ENCODE measurements around the gene DPYSL4. TPM values are rescaled to one million over a fixed set of nuclear protein-coding genes. Genes with fewer than 3 reads are reported as not detected.

Gene DPYSL4
- total RNA-seq, 1 donor from 2014 or later = 0.53 TPM

DNA sequence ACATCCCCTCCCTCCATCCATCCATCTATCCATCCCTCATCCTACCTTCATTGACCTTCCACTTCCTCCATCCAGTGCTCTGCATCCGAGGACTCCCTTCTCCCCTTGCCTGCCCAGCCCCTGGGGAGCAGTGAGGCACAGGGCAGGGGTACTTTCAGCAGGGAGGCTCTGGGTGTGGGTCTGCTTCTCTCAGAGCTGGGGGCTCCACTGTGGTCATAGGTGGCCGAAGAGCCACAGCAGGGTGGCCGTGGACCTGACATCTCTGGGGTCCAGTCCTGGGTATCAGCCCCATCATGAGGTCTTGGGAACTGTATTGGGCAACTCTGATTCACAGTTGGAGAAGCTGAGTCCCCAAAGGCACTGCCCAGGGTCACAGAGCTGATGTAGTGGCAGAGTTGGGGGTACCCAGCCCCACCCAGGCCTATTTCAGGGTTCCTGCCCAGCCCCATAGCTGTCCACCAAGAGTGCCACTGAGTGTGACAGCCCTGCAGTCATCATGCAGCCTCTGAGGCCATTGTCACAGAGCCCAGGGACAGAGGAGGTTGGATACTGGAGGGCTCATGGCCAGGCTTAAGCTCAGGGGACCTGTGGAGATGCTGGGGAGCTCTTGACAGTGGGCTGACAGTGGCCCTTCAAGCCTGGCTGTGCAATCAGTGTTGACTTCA lies 35.3 kb upstream of the DPYSL4 start:
- intact Hi-C loops (cut with micrococcal nuclease) = no loop called here

DNA sequence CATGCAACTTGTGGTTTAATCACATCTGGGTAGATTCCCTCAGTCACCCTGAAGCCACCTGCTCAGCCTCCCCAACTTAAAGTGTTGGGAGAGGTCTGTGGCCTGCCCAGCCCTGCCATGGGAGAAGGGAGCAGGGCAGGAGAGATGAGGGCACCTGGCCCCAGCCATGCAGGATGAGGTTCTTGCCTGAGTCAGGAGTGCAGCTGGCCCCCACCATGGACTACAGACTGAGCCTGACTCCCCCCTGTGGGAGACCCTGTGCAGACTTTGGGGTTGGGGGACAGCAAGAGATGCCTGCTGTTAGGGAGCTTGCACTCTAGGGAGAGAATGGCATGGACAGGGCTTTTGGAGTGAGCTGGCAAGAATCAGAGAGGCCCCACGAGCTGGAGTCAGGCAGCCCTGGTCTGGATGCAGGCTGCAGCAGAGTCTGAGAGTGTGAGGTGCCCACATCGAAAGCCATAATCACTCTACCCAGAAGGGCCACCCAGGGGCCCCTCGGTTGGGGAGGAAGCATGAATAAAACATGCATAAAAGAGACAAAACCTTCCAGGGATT lies 34.7 kb upstream of the DPYSL4 start:
- Mint-ChIP-seq H3K4me3 (no peak overlapping the region), H3K27me3 (no peaks in the 10 kb centered on the region), H3K27ac (no peak overlapping the region), H3K4me1 (no peaks in the 10 kb centered on the region), H3K36me3 (ENCODE audit: low read depth) (no peaks in the 10 kb centered on the region), H3K9me3 (no peaks in the 10 kb centered on the region)
- no peak for ATAC-seq (ENCODE audit: low read depth)
- ChIA-PET POLR2A (no interaction called here), CTCF (interaction anchor here (1.3 kb wide), 1 partner anchor 9 kb away, joined by 3 read pairs; no protein-coding TSS in a partner anchor)
- intact Hi-C loops (cut with micrococcal nuclease) = no loop called here
- TF ChIP-seq, protein P1, sequence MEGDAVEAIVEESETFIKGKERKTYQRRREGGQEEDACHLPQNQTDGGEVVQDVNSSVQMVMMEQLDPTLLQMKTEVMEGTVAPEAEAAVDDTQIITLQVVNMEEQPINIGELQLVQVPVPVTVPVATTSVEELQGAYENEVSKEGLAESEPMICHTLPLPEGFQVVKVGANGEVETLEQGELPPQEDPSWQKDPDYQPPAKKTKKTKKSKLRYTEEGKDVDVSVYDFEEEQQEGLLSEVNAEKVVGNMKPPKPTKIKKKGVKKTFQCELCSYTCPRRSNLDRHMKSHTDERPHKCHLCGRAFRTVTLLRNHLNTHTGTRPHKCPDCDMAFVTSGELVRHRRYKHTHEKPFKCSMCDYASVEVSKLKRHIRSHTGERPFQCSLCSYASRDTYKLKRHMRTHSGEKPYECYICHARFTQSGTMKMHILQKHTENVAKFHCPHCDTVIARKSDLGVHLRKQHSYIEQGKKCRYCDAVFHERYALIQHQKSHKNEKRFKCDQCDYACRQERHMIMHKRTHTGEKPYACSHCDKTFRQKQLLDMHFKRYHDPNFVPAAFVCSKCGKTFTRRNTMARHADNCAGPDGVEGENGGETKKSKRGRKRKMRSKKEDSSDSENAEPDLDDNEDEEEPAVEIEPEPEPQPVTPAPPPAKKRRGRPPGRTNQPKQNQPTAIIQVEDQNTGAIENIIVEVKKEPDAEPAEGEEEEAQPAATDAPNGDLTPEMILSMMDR (IDR thresholded peaks at IDR 0.05) = no peak
- no peak for DNase-seq

More for the DNA sequence above, 35.3 kb upstream of the DPYSL4 start:
- ATAC-seq (ENCODE audit: low read depth) (no peak), DNase-seq (no peak)
- H3K27me3 Mint-ChIP-seq = no peaks in the 10 kb centered on the region
- no peaks in the 10 kb centered on the region for H3K36me3 Mint-ChIP-seq (ENCODE audit: low read depth)
- no peaks in the 10 kb centered on the region for H3K4me1 Mint-ChIP-seq
- CTCF ChIA-PET = no interaction called here
- no peak overlapping the region for H3K4me3 Mint-ChIP-seq
- H3K9me3 Mint-ChIP-seq = no peaks in the 10 kb centered on the region
- H3K27ac Mint-ChIP-seq = no peak overlapping the region
- POLR2A ChIA-PET = no interaction called here
- TF ChIP-seq, protein P1 (IDR thresholded peaks at IDR 0.05) = no peak

DNA sequence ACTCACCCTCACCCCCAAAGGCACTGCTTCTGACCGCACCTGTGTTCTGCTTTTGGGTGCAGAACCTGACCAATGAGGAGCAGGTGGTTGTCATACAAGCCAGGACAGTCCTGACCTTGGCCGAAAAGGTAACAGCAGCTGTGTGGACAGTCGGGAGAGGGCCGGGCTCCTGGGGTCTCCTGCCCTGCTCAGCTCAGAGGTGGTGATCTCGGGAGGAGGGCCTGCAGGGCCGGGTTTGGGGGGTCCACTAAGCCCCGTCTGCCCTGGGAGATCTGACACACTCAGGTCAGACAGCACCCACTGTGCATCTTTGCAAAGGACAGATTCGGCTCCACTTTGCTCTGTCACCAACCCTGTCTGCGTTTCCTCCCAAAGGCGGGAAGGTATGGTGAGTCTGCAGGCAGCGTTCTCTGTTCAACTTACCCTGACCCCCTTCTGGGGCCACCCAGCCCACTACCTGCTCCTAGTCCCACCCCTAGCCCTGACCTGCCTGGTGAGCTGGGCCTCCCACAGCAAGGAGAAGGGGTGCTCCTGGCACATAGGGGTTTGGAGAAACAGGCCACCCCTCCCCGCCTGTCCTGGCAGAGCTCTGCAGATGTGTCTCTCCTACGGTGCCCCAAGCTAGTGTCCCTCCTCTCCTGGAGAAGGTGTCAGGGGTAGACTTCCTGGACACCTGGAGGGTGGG lies 33.7 kb upstream of the DPYSL4 start:
- no peak overlapping the region for H3K27ac Mint-ChIP-seq
- H3K4me3 Mint-ChIP-seq = no peak overlapping the region
- TF ChIP-seq, protein P1 (IDR thresholded peaks at IDR 0.05) = no peak
- H3K9me3 Mint-ChIP-seq = no peaks in the 10 kb centered on the region
- POLR2A ChIA-PET = no interaction called here
- no peaks in the 10 kb centered on the region for H3K27me3 Mint-ChIP-seq
- no peak for DNase-seq
- no peaks in the 10 kb centered on the region for H3K4me1 Mint-ChIP-seq
- intact Hi-C loops (cut with micrococcal nuclease) = no loop called here
- no peak for ATAC-seq (ENCODE audit: low read depth)
- CTCF ChIA-PET = interaction anchor here (1.3 kb wide), 1 partner anchor 10 kb away, joined by 3 read pairs; no protein-coding TSS in a partner anchor
- H3K36me3 Mint-ChIP-seq (ENCODE audit: low read depth) = no peaks in the 10 kb centered on the region

DNA sequence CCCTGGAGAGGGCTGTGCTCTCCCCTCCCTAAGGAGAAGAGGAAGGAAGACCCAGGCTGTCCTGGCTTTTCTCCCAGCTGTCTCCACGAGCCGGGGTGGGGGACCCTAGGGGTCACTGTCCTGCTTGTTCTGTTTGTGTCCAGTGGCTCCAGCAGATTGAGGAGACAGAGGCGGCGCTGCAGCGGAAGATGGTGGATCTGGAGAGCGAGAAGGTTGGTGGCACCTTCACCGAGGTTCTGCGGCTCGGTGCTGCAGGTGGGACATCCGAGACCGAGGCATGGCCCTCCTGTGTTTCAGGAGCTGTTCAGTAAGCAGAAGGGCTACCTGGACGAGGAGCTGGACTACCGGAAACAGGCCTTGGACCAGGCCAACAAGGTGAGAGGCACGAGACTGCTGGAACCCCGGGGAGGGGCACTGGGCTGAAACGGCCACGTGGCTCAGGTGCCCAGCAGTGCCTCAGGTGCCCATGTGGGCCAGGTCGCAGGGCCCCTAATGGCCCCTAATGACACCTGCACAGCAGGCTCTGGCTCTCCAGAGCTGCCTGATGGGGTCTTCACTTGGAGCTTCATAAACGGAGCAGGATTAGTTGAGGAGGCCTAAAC lies 33.0 kb upstream of the DPYSL4 start:
- CTCF ChIA-PET = interaction anchor here (1.3 kb wide), 1 partner anchor 11 kb away, joined by 3 read pairs; no protein-coding TSS in a partner anchor
- intact Hi-C loops (cut with micrococcal nuclease) = no loop called here

More for the DNA sequence above, 33.0 kb upstream of the DPYSL4 start:
- POLR2A ChIA-PET = no interaction called here
- H3K4me3 Mint-ChIP-seq = no peak overlapping the region
- TF ChIP-seq, protein P1 (IDR thresholded peaks at IDR 0.05) = no peak
- DNase-seq (no peak), ATAC-seq (ENCODE audit: low read depth) (no peak)
- H3K4me1 Mint-ChIP-seq = no peaks in the 10 kb centered on the region
- H3K36me3 Mint-ChIP-seq (ENCODE audit: low read depth) = no peaks in the 10 kb centered on the region
- H3K27me3 Mint-ChIP-seq = no peaks in the 10 kb centered on the region
- no peak overlapping the region for H3K27ac Mint-ChIP-seq
- no peaks in the 10 kb centered on the region for H3K9me3 Mint-ChIP-seq

Measured in activated B cell treated with CpG ODN at 0.5 μM for 24 hours (primary cell).